ENCODE measurements around the gene COPS4.
"Not testable (repeated sequence)": the region's sequence is repeated elsewhere in the genome, so short reads cannot be mapped to it uniquely, and the experiment has no call there.

The COPS4 gene

GRCh38 chr4:83067058-83067639 lies 32.2 kb downstream of the COPS4 start:
- Histone ChIP-seq H3K36me3 (ENCODE audit: control insufficient read depth, low read depth, low read length) (peaks cover 21% of the 10 kb centered on the region), H3K27me3 (ENCODE audit: control insufficient read depth, insufficient read depth, low read length) (no peaks in the 10 kb centered on the region), H3K4me1 (ENCODE audit: control insufficient read depth, low read depth, low read length) (no peaks in the 10 kb centered on the region), H3K27ac (ENCODE audit: low read length) (no peak overlapping the region), H3K9me3 (ENCODE audit: control insufficient read depth, low read depth, low read length) (no peaks in the 10 kb centered on the region), H3K4me3 (ENCODE audit: low read length) (no peak overlapping the region), H3K9ac (ENCODE audit: low read length) (no peak overlapping the region)

DNA sequence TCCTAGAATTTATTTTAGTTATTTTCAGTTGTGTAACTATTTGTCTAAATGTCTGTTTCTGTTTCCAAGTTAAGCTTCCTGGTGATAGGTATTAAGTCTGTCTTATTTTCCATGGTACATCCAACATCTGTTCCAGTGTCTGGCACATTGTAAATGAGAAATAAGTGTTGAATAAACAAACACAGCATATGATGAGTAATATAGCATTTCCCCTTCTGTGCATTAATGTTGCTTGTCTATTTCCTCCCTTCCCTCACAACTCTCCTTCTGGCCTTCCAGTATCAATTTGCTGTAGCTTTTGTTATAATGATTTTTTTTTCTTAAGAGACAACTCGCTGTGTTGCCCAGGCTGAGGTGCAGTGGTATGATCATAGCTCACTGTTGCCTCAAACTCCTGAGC lies 36.1 kb downstream of the COPS4 start:
- no peak overlapping the region for H3K4me3 ChIP-seq (ENCODE audit: low read length)
- no peaks in the 10 kb centered on the region for H3K9me3 ChIP-seq (ENCODE audit: control insufficient read depth, low read depth, low read length)
- peaks cover 18% of the 10 kb centered on the region for H3K36me3 ChIP-seq (ENCODE audit: control insufficient read depth, low read depth, low read length)
- no peaks in the 10 kb centered on the region for H3K27me3 ChIP-seq (ENCODE audit: control insufficient read depth, insufficient read depth, low read length)
- no peak overlapping the region for H3K9ac ChIP-seq (ENCODE audit: low read length)
- no peak overlapping the region for H3K27ac ChIP-seq (ENCODE audit: low read length)
- no peaks in the 10 kb centered on the region for H3K4me1 ChIP-seq (ENCODE audit: control insufficient read depth, low read depth, low read length)

DNA sequence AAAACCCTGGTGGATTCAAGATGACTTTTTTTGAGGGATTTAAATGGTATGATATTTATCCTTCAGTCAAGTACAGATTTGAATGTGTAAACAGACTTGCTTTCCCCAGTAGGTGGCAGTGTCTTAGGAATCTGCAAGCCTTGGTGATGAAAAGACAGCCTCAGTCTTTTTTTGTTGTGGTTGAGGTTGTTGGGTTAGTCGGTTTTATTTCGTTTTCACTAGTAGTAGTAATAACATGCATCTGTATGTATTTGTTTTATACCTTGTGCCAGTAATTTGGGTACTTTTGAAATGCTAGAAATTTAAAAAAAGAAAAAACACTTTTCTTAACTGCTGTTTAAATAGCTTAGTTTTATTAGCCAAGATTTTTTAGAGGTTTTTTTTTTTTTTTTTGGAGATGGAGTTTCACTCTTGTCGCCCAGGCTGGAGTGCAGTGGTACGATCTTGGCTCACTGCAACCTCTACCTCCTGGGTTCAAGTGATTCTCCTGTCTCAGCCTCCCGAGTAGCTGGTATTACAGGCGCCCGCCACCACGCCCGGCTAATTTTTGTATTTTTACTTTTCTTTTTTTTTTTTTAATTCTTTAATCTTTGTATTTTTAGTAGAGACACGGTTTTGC lies 39.2 kb downstream of the COPS4 start:
- Histone ChIP-seq H3K27me3 (ENCODE audit: control insufficient read depth, insufficient read depth, low read length) (no peaks in the 10 kb centered on the region), H3K4me1 (ENCODE audit: control insufficient read depth, low read depth, low read length) (no peaks in the 10 kb centered on the region), H3K4me3 (ENCODE audit: low read length) (no peak overlapping the region), H3K9me3 (ENCODE audit: control insufficient read depth, low read depth, low read length) (no peaks in the 10 kb centered on the region), H3K36me3 (ENCODE audit: control insufficient read depth, low read depth, low read length) (peaks cover 12% of the 10 kb centered on the region), H3K9ac (ENCODE audit: low read length) (no peak overlapping the region), H3K27ac (ENCODE audit: low read length) (no peak overlapping the region)

DNA sequence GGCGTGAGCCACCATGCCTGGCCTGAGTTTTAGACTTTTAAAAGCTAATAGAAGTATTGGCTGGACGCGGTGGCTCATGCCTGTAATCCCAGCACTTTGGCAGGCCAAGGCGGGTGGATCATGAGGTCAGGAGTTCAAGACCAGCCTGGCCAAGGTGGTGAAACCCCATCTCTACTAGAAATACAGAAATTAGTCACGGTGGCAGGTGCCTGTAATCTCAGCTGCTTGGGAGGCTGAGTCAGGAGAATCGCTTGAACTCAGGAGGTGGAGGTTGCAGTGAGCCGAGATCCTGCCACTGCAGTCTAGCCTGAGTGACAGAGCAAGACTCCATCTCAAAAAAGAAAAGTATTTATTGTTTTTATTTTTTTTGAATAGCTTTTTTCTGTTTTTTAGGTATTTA lies 39.8 kb downstream of the COPS4 start:
- H3K36me3 ChIP-seq (ENCODE audit: control insufficient read depth, low read depth, low read length): peaks cover 10% of the 10 kb centered on the region
- H3K4me3 ChIP-seq (ENCODE audit: low read length); H3K4me1 ChIP-seq (ENCODE audit: control insufficient read depth, low read depth, low read length); H3K9ac ChIP-seq (ENCODE audit: low read length); H3K27ac ChIP-seq (ENCODE audit: low read length); H3K9me3 ChIP-seq (ENCODE audit: control insufficient read depth, low read depth, low read length); H3K27me3 ChIP-seq (ENCODE audit: control insufficient read depth, insufficient read depth, low read length): not testable (repeated sequence)

DNA sequence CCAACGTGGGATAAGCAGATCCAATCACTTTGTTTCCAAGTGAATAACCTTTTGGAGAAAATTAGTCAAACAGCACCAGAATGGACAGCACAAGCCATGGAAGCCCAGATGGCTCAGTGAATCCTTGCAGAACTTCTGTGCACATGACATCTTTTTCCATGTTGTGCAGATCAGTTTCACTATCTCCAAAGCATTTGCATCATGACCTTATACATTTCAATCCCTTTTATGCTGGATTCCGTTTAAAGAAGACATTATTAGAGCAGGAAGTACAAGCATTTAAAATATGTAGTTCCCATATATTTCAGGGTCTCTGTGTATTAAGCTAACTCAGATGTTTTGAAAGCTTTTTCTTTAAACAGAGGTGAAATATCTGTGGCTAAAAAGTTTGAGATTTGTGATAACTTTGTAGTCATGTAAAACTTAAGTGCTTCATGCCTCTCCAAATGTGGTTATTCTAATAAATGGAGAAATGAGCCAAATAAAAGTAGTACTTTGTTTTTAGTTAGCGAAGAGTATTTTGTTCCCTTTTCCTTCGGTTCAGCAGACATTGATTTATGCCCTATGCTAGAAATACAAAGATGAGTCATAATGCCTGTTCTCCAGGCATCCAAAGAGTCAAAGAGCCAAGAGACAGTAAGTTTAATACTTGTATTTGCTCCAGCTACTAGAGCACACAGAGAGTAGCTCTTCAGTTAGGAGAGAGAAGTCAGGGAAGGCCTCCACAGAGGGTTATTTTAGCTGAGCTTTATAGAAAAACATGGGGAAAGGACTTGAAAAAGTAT lies 40.5 kb downstream of the COPS4 start:
- Histone ChIP-seq H3K9me3 (ENCODE audit: control insufficient read depth, low read depth, low read length) (no peaks in the 10 kb centered on the region), H3K9ac (ENCODE audit: low read length) (no peak overlapping the region), H3K27me3 (ENCODE audit: control insufficient read depth, insufficient read depth, low read length) (no peaks in the 10 kb centered on the region), H3K4me3 (ENCODE audit: low read length) (no peak overlapping the region), H3K4me1 (ENCODE audit: control insufficient read depth, low read depth, low read length) (no peaks in the 10 kb centered on the region), H3K36me3 (ENCODE audit: control insufficient read depth, low read depth, low read length) (peaks cover 10% of the 10 kb centered on the region), H3K27ac (ENCODE audit: low read length) (no peak overlapping the region)

- Histone ChIP-seq H3K27ac (ENCODE audit: low read length) (no peak overlapping the region), H3K36me3 (ENCODE audit: control insufficient read depth, low read depth, low read length) (peaks cover 5% of the 10 kb centered on the region), H3K27me3 (ENCODE audit: control insufficient read depth, insufficient read depth, low read length) (no peaks in the 10 kb centered on the region), H3K9ac (ENCODE audit: low read length) (no peak overlapping the region), H3K4me1 (ENCODE audit: control insufficient read depth, low read depth, low read length) (no peaks in the 10 kb centered on the region), H3K9me3 (ENCODE audit: control insufficient read depth, low read depth, low read length) (no peaks in the 10 kb centered on the region), H3K4me3 (ENCODE audit: low read length) (no peak overlapping the region)
Observed at GRCh38 chr4:83080561-83080960, 45.6 kb downstream of the COPS4 start.

- H3K9me3 ChIP-seq (ENCODE audit: control insufficient read depth, low read depth, low read length): no peaks in the 10 kb centered on the region
- H3K27ac ChIP-seq (ENCODE audit: low read length): no peak overlapping the region
- H3K4me3 ChIP-seq (ENCODE audit: low read length): no peak overlapping the region
- no peak overlapping the region for H3K9ac ChIP-seq (ENCODE audit: low read length)
- no peaks in the 10 kb centered on the region for H3K27me3 ChIP-seq (ENCODE audit: control insufficient read depth, insufficient read depth, low read length)
- no peaks in the 10 kb centered on the region for H3K4me1 ChIP-seq (ENCODE audit: control insufficient read depth, low read depth, low read length)
- H3K36me3 ChIP-seq (ENCODE audit: control insufficient read depth, low read depth, low read length): no peaks in the 10 kb centered on the region
Observed at GRCh38 chr4:83082777-83083176, 47.8 kb downstream of the COPS4 start.

GRCh38 chr4:83083925-83084475 lies 49.0 kb downstream of the COPS4 start:
- Histone ChIP-seq H3K9ac (ENCODE audit: low read length) (no peak overlapping the region), H3K27me3 (ENCODE audit: control insufficient read depth, insufficient read depth, low read length) (no peaks in the 10 kb centered on the region), H3K4me3 (ENCODE audit: low read length) (no peak overlapping the region), H3K4me1 (ENCODE audit: control insufficient read depth, low read depth, low read length) (no peaks in the 10 kb centered on the region), H3K36me3 (ENCODE audit: control insufficient read depth, low read depth, low read length) (no peaks in the 10 kb centered on the region), H3K27ac (ENCODE audit: low read length) (no peak overlapping the region), H3K9me3 (ENCODE audit: control insufficient read depth, low read depth, low read length) (no peaks in the 10 kb centered on the region)

GRCh38 chr4:83084956-83085355 lies 50.0 kb downstream of the COPS4 start:
- not testable (repeated sequence) for H3K9ac ChIP-seq (ENCODE audit: low read length); H3K27ac ChIP-seq (ENCODE audit: low read length); H3K9me3 ChIP-seq (ENCODE audit: control insufficient read depth, low read depth, low read length); H3K4me1 ChIP-seq (ENCODE audit: control insufficient read depth, low read depth, low read length); H3K4me3 ChIP-seq (ENCODE audit: low read length); H3K27me3 ChIP-seq (ENCODE audit: control insufficient read depth, insufficient read depth, low read length); H3K36me3 ChIP-seq (ENCODE audit: control insufficient read depth, low read depth, low read length)

DNA sequence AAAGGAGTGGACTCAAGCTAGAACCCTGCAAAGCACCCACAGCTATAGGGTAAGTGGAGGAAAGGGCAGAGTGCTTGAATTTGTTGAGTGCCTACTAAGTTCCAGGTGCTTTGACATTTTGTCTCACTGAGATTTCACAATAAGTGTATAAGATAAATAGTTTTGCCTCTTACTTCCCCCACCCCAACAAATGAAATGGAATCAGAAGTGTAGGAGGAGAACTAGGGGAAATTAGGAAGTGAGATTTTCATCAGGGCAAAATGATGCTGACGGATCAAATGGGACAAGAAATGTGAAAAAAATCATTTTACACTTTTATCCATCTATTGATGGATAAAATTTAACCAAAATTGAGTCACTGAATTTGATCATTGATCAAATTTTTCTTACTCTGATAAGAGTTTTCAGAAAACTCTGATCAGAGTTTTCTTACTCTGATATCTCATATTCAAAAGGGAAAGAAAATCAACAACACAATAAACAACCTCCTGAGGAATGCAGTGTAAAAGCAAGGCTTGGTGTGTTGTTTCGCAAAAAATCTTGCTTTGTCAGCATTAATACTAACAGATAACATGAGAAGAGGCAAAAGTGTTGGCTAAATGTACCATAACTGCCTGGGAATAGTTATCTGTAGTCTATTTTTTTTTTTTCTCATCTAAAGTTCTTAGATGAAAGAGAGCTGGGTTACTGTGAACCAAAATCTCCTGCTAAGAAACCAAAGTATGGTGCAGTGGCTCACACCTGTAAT lies 54.6 kb downstream of the COPS4 start:
- Histone ChIP-seq H3K9me3 (ENCODE audit: control insufficient read depth, low read depth, low read length) (no peaks in the 10 kb centered on the region), H3K9ac (ENCODE audit: low read length) (no peak overlapping the region), H3K27me3 (ENCODE audit: control insufficient read depth, insufficient read depth, low read length) (no peaks in the 10 kb centered on the region), H3K4me3 (ENCODE audit: low read length) (no peak overlapping the region), H3K27ac (ENCODE audit: low read length) (no peak overlapping the region), H3K36me3 (ENCODE audit: control insufficient read depth, low read depth, low read length) (no peaks in the 10 kb centered on the region), H3K4me1 (ENCODE audit: control insufficient read depth, low read depth, low read length) (no peaks in the 10 kb centered on the region)

DNA sequence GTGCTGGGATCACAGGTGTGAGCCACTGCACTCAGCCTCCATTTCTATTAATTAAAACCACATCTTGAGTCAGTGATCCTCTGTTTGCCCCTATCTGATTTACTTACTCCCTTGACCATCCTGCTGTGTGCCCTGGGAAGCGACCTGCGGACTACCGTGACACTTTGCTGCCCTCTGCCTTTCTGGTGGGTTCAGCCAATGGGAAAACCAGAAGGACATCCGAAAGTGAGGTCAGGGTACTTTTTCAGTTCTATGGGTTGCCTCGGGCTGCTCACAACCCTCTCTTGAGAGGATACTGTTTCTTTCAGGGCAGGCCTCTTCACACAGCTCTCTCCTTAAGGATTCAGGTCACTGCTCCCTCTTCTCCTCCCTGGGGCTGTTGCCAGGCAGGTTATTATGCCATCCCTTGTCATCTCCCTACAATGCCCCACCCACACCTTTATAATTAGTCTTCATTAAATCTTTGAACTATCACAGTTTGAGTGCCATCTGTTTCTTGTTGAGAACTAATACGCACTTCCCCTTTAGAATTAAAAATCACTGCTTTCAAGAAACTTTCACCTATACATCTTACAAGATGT lies 58.2 kb downstream of the COPS4 start:
- no peak overlapping the region for H3K27ac ChIP-seq (ENCODE audit: low read length)
- no peaks in the 10 kb centered on the region for H3K27me3 ChIP-seq (ENCODE audit: control insufficient read depth, insufficient read depth, low read length)
- no peak overlapping the region for H3K4me3 ChIP-seq (ENCODE audit: low read length)
- no peak overlapping the region for H3K9ac ChIP-seq (ENCODE audit: low read length)
- no peaks in the 10 kb centered on the region for H3K36me3 ChIP-seq (ENCODE audit: control insufficient read depth, low read depth, low read length)
- no peaks in the 10 kb centered on the region for H3K9me3 ChIP-seq (ENCODE audit: control insufficient read depth, low read depth, low read length)
- H3K4me1 ChIP-seq (ENCODE audit: control insufficient read depth, low read depth, low read length): no peaks in the 10 kb centered on the region

All from iPS-18a (cell line).